ENCODE measurements around the gene ZSCAN5B.
A peak's percentile ranks its signal among the peaks of the same experiment; 100 is the strongest.

ZSCAN5B gene

DNA sequence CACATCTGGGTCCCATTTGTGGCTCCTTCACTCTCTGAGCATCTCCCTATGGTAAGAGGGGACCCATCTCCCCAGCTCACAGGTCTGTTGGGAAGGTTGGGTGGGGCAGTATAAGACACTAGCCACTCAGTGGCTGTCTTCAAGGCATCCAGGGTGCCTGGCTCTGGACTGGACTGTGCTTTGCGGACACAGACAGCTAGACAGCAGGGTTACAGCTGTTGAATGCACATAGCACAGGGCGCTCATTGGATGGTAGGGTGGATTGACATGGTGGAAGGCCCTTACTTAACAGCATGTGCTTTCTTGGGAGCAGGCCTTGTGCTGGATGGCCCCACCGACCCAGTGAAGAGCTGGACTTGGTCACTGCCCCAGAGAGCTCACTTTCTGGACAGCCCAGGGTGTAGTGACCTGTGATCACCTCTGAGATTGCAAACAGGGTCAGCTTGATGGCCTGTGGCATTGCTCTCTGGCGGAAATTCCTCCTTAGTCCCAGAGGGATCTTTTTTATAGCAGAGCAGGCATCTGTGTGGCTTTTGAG lies 54.6 kb downstream of the ZSCAN5B start:
- no peak for DNase-seq

DNA sequence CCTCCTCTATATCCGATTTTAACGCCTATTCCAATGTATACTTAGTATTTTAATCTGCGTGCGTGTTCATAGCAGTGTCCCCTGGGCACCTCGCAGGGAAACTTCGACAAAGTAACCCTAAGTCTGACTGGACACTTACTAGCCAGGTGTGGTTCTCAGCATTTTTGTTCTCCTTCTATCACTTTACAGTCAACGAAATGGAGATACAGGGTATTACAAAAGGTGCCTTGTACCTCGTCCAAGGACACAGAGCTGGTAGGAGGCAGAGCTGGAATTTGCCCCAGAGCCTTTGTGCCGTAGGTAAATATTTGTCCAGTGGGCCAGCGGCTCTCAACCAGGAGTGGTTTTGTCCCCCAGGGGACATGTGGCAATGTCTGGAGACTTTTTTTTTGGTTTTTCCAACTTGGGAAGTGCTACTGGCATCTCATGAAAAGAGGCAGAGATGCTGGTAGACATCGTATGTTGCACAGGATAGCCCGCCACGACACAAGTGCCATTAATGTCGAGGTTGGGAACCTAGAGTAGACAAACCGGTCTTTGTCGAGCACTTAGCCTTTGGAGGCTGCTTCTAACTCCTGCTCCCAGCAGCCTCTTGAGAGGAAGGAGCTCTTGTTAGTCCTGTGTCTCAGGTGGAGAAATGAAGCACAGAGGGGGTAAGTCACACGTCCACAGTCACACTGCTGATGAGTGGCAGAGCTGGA lies 55.3 kb downstream of the ZSCAN5B start:
- DNase-seq: no peak

DNA sequence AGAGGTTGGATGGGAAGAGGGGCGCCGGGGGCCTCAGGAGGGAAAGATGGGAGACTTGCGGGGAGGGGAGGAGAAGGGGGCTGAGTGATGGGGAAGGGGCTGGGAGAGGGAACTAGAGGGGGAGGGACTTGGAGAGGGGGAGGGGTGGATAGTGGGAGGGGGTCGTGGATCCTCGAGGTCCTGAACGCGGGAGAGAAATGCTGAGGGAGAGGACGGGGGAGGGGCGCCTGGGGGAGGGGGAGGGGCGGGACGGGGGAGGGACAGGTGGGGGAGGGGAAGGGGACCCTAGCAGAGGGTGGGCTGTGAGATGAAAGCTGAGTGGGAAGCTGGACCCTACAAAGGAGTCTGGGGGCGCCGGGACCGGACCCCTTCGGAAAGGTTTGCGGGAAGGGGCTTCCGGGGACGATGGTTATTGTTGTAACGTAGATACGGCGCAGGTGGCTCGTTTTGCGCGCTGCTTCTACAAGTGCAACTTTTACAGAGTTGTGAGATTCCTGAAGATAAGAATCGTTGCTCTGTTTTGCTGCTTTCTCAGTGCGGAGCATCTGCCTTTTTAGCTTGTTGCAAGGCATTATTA lies 56.1 kb downstream of the ZSCAN5B start:
- DNase-seq: no peak

DNA sequence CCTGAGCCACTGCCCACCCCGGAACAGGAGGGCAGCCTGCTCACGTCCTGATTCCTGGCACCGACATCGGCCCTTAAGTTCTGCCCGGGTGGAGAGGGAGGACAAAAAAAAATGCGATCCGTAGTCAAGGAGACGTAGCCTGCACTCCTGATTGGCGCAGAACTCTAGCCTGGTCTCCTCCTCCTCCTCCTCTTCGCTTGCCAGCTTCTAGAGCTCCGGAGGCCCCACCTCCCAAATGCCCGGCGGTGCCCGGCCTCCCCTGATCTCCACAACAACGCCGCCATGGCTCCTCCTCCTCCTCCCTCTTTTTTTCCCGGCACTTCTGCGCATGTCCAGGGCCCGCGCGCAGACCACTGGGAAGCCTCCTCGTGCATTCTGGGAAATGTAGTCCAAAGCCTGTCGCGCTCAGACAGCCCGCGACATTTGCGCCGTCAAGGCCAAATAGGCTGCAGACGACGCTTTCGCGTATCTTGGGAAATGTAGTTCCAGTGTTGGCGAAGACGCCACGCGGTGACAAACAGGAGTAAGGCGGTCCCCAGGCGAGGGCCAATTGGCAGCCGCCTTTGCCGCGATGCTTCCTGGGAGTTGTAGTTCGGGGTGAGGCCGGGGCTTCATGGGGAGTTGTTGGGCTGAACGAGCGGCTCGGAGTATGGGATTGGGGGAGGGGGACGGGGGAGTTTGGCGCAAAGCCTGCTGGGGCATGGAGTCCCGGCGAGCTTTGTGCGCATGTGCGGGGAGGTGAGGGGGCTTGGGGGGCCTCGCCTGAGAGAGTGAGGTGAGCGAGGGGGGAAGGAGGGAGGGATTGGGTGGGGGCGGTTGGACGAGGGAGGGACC lies 56.8 kb downstream of the ZSCAN5B start, which contains the start of gene ZNF444:
ZNF444 (plus strand) TSS at position 705 of the 834 bp plus-strand sequence. CDS start 5,625 bp downstream, outside the sequence.
- peak; percentile 99 for DNase-seq

DNA sequence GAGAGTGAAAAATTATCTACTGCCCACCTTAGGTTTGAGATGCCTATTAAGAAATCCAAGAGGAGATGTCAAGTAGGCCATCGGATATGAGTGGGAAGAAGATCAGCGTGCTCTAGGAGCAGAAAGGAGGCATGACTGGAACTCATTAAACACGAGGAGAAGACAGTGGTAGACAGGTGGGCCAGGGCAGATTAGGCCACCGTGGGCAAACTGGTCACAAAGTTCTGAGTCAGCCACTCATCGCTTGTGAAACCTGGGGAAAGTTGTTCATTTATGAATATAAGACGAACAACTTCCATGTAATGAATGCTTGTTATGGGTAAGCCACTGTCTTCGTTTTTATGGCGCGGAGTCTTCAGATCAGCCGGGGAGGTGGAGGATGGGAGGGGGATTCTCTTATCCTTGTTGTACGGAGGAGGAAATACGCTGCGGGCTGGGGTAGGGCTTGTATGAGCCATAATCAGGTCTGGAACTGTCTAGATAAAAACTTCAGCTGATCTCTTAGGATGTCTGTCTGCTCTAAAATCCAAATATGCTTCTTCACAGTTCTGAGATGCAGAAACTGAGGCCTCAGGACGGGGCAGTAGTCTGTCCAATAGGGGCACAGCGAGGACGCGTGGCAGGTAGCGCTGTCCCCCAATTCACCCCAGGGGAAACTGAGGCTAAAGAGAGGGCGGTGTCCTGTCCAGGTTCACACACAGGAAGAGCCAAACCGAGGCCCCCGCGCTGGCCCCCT lies 57.6 kb downstream of the ZSCAN5B start:
- no peak for DNase-seq
